Tibial nerve (tissue), 4 donors: Measurements from ENCODE around the gene AP2B1. TPM values are rescaled to one million over a fixed set of nuclear protein-coding genes. Genes with fewer than 3 reads are reported as not detected.

Source experiments
- DNase-seq, 2 donors: peaks; one replicate each; pipeline ENCODE4 v3.0.0-alpha.2; 2019; ENCODE audit warnings: low spot score in 2 of 2
- H3K27ac ChIP-seq, 4 donors: fragments of 200-600 bp; sonication (generic) in 3 of 4; one replicate each; pipeline ENCODE4 v1.5.1; 2017 to 2019; ENCODE audit warnings: mild to moderate bottlenecking in 1 of 4
- H3K27me3 ChIP-seq, 2 donors: fragments of 200-600 bp; sonication (generic) in 1 of 2; one replicate each; pipeline versions ENCODE4 v1.5.1 to v1.6.0; 2017 to 2019
- H3K36me3 ChIP-seq, 3 donors: fragments of 200-600 bp; sonication (generic); one replicate each; pipeline ENCODE4 v1.5.1; 2018 to 2019
- H3K4me1 ChIP-seq, 4 donors: fragments of 200-600 bp; sonication (generic) in 3 of 4; one replicate each; pipeline ENCODE4 v1.5.1; 2017 to 2019
- H3K4me3 ChIP-seq, 4 donors: fragments of 200-600 bp; sonication (generic) in 3 of 4; one replicate each; pipeline ENCODE4 v1.5.1; 2017 to 2019; ENCODE audit warnings: mild to moderate bottlenecking in 1 of 4, moderate library complexity in 1 of 4
- H3K9me3 ChIP-seq, 4 donors: fragments of 200-600 bp; sonication (generic) in 3 of 4; one replicate each; pipeline ENCODE4 v1.5.1; 2017 to 2019
- CTCF ChIP-seq, 5 experiments: fragments of 200-600 bp in 3 of 5; fragments of 450-650 bp in 2 of 5; sonication (generic) in 3 of 5; IDR thresholded peaks; one replicate each; pipeline ENCODE4 v1.5.1; 2016 to 2019; ENCODE audit warnings: antibody characterized with exemption in 5 of 5, mild to moderate bottlenecking in 3 of 5, moderate library complexity in 2 of 5
- EP300 ChIP-seq, 2 donors: sonication (generic); formaldehyde crosslinking; IDR thresholded peaks; one replicate each; pipeline ENCODE4 v1.6.1; 2017; ENCODE audit warnings: antibody characterized with exemption in 2 of 2, mild to moderate bottlenecking in 1 of 2
- POLR2A ChIP-seq, 2 donors: fragments of 450-650 bp; IDR thresholded peaks; one replicate each; pipeline ENCODE4 v1.6.1; 2017; ENCODE audit warnings: antibody characterized with exemption in 2 of 2, mild to moderate bottlenecking in 2 of 2, moderate library complexity in 2 of 2
- WGBS, 2 donors: methylation state at CpG; one replicate each; pipeline ENCODE4 v1.1.5; 2018; 5-methylcytosine and 5-hydroxymethylcytosine counted together
- total RNA-seq, 4 donors: library from RNA; depleted of rRNA; stranded (reverse); fragments of >200 nt; gene quantifications; one replicate each; pipeline ENCODE4 v1.1.0, GENCODE V29; 2016

Gene AP2B1
- total RNA-seq, 4 donors from 2014 or later = 59.9 to 77.7 (median 62.0) TPM

GRCh38 chr17:35738519-35739133 is 151.5 kb downstream of the AP2B1 start:
- Histone ChIP-seq H3K27me3 (peaks cover 0 to 38% of the 10 kb centered on the region in 2 donors), H3K27ac (no peak overlapping the region), H3K4me3 (no peak overlapping the region), H3K9me3 (no peaks in the 10 kb centered on the region), H3K36me3 (no peaks in the 10 kb centered on the region), H3K4me1 (peaks cover 0 to 11% (median 3%) of the 10 kb centered on the region in 4 donors)
- DNase-seq = no peak
- 77 to 85% methylated on average over 5 of the region's 5 CpGs for WGBS, 2 donors
- no peak for TF ChIP-seq POLR2A (IDR thresholded peaks at IDR 0.05)
- TF ChIP-seq CTCF (IDR thresholded peaks at IDR 0.05) = no peak
- no peak for TF ChIP-seq EP300 (IDR thresholded peaks at IDR 0.05)

GRCh38 chr17:35740216-35740615 is 153.1 kb downstream of the AP2B1 start:
- 86 to 96% methylated on average over 5 to 7 of the region's 7 CpGs for WGBS, 2 donors
- peaks cover 0 to 11% (median 3%) of the 10 kb centered on the region in 4 donors for H3K4me1 ChIP-seq
- H3K36me3 ChIP-seq = no peaks in the 10 kb centered on the region
- H3K4me3 ChIP-seq = no peak overlapping the region
- peaks cover 0 to 52% of the 10 kb centered on the region in 2 donors for H3K27me3 ChIP-seq
- H3K9me3 ChIP-seq = no peaks in the 10 kb centered on the region
- DNase-seq = no peak
- no peak overlapping the region for H3K27ac ChIP-seq
- TF ChIP-seq POLR2A (IDR thresholded peaks at IDR 0.05) (no peak), CTCF (IDR thresholded peaks at IDR 0.05) (no peak), EP300 (IDR thresholded peaks at IDR 0.05) (no peak)

GRCh38 chr17:35740997-35741931 is 154.1 kb downstream of the AP2B1 start:
- H3K4me1 ChIP-seq = peaks cover 0 to 11% (median 3%) of the 10 kb centered on the region in 4 donors
- no peaks in the 10 kb centered on the region for H3K9me3 ChIP-seq
- H3K27ac ChIP-seq = no peak overlapping the region
- DNase-seq = no peak
- no peak for TF ChIP-seq POLR2A (IDR thresholded peaks at IDR 0.05)
- TF ChIP-seq EP300 (IDR thresholded peaks at IDR 0.05) = no peak
- no peak for TF ChIP-seq CTCF (IDR thresholded peaks at IDR 0.05)
- peaks cover 0 to 55% of the 10 kb centered on the region in 2 donors for H3K27me3 ChIP-seq
- 27 to 37% methylated on average over 32 to 38 of the region's 73 CpGs for WGBS, 2 donors
- peak overlapping the region in 1 of 4 donors; percentile 1 for H3K4me3 ChIP-seq
- no peaks in the 10 kb centered on the region for H3K36me3 ChIP-seq

GRCh38 chr17:35742496-35742895 is 155.4 kb downstream of the AP2B1 start:
- H3K36me3 ChIP-seq = no peaks in the 10 kb centered on the region
- H3K4me1 ChIP-seq = peaks cover 0 to 15% (median 3%) of the 10 kb centered on the region in 4 donors
- H3K27me3 ChIP-seq = peaks cover 0 to 61% of the 10 kb centered on the region in 2 donors
- WGBS, 2 donors = 76 to 79% methylated on average over 7 of the region's 7 CpGs
- H3K4me3 ChIP-seq = no peak overlapping the region
- DNase-seq = no peak
- H3K27ac ChIP-seq = no peak overlapping the region
- TF ChIP-seq EP300 (IDR thresholded peaks at IDR 0.05) = no peak
- no peaks in the 10 kb centered on the region for H3K9me3 ChIP-seq

GRCh38 chr17:35742896-35743477 is 155.9 kb downstream of the AP2B1 start:
- Histone ChIP-seq H3K27me3 (peaks cover 0 to 66% of the 10 kb centered on the region in 2 donors), H3K36me3 (no peaks in the 10 kb centered on the region), H3K27ac (no peak overlapping the region), H3K4me1 (peaks cover 0 to 20% (median 3%) of the 10 kb centered on the region in 4 donors), H3K4me3 (no peak overlapping the region), H3K9me3 (no peaks in the 10 kb centered on the region)
- no peak for DNase-seq
- WGBS, 2 donors = 71 to 73% methylated on average over 6 to 7 of the region's 7 CpGs
- no peak for TF ChIP-seq CTCF (IDR thresholded peaks at IDR 0.05)
- TF ChIP-seq POLR2A (IDR thresholded peaks at IDR 0.05) = no peak
- no peak for TF ChIP-seq EP300 (IDR thresholded peaks at IDR 0.05)
